HAP-1 (cell line): ENCODE measurements around the gene SNCG.
A peak's percentile ranks its signal among the peaks of the same experiment; 100 is the strongest.
"Not testable (repeated sequence)": the region's sequence is repeated elsewhere in the genome, so short reads cannot be mapped to it uniquely, and the experiment has no call there.

ENCODE experiments used
- DNase-seq, 2 experiments: peaks; one replicate each; pipeline ENCODE4 v3.0.0-alpha.2; 2016 to 2020; ENCODE audit warnings: low spot score in 2 of 2
- H3K27me3 ChIP-seq: fragments of 250-450 bp; sonication (Bioruptor Pico); 2 replicates; pipeline ENCODE4 v1.5.1; 2020; ENCODE audit warnings: low read depth, mild to moderate bottlenecking, moderate library complexity
- H3K36me3 ChIP-seq: fragments of 250-450 bp; sonication (Bioruptor Pico); replicated peaks from 2 replicates; pipeline ENCODE4 v1.5.1; 2020; ENCODE audit warnings: mild to moderate bottlenecking
- H3K4me1 ChIP-seq: fragments of 250-450 bp; sonication (Bioruptor Pico); 2 replicates; pipeline ENCODE4 v1.5.1; 2020; ENCODE audit warnings: mild to moderate bottlenecking
- H3K4me3 ChIP-seq: fragments of 250-450 bp; sonication (Bioruptor Pico); 2 replicates; pipeline ENCODE4 v1.5.1; 2020; ENCODE audit warnings: mild to moderate bottlenecking, moderate library complexity
- H3K9me3 ChIP-seq: fragments of 250-450 bp; sonication (Bioruptor Pico); 2 replicates; pipeline ENCODE4 v1.5.1; 2020; ENCODE audit warnings: mild to moderate bottlenecking, moderate library complexity
- in situ Hi-C: fragments of 300-500 bp; cut with MboI; formaldehyde crosslinking; loops from 3 replicates; pipeline ENCODE4 v1.14.3; 2020; ENCODE audit warnings: low sequenced_read_pairs, inconsistent platforms, mixed read lengths

Gene SNCG

GRCh38 chr10:86952106-86952505 lies 6.3 kb upstream of the SNCG start:
- no peak for DNase-seq
- Histone ChIP-seq H3K36me3 (no peaks in the 10 kb centered on the region), H3K9me3 (peaks cover 5% of the 10 kb centered on the region; the same call in 1 of the 2 replicates), H3K27me3 (no peaks in the 10 kb centered on the region), H3K4me3 (no peak overlapping the region), H3K4me1 (peaks cover 13% of the 10 kb centered on the region)
- in situ Hi-C loops: no loop called here

- H3K27me3 ChIP-seq, DNase-seq, in situ Hi-C loops, H3K9me3 ChIP-seq, H3K36me3 ChIP-seq, H3K4me3 ChIP-seq: not testable (repeated sequence)
- peaks cover 13% of the 10 kb centered on the region for H3K4me1 ChIP-seq
Observed at GRCh38 chr10:86952697-86953096, 5.7 kb upstream of the SNCG start.

- peaks cover 13% of the 10 kb centered on the region for H3K4me1 ChIP-seq
- H3K9me3 ChIP-seq: peaks cover 5% of the 10 kb centered on the region; the same call in 1 of the 2 replicates
- in situ Hi-C loops: no loop called here
- no peak overlapping the region for H3K4me3 ChIP-seq
- H3K27me3 ChIP-seq: no peaks in the 10 kb centered on the region
- peak; percentile 29 to 81 for DNase-seq
- no peaks in the 10 kb centered on the region for H3K36me3 ChIP-seq
Observed at GRCh38 chr10:86953747-86954680, 4.4 kb upstream of the SNCG start.

- Histone ChIP-seq H3K9me3 (peaks cover 5% of the 10 kb centered on the region; the same call in 1 of the 2 replicates), H3K4me1 (peaks cover 13% of the 10 kb centered on the region), H3K36me3 (no peaks in the 10 kb centered on the region), H3K4me3 (no peak overlapping the region), H3K27me3 (no peaks in the 10 kb centered on the region)
- no peak for DNase-seq
- in situ Hi-C loops: no loop called here
Observed at GRCh38 chr10:86954681-86955500, 3.5 kb upstream of the SNCG start.

GRCh38 chr10:86955501-86956194 lies 2.8 kb upstream of the SNCG start:
- Histone ChIP-seq H3K9me3 (peaks cover 5% of the 10 kb centered on the region; the same call in 1 of the 2 replicates), H3K4me1 (peaks cover 15% of the 10 kb centered on the region), H3K4me3 (no peak overlapping the region), H3K36me3 (no peaks in the 10 kb centered on the region), H3K27me3 (no peaks in the 10 kb centered on the region)
- no peak for DNase-seq
- in situ Hi-C loops: no loop called here

GRCh38 chr10:86956195-86956847 lies 2.1 kb upstream of the SNCG start:
- H3K36me3 ChIP-seq: no peaks in the 10 kb centered on the region
- H3K4me3 ChIP-seq: no peak overlapping the region
- H3K4me1 ChIP-seq: peaks cover 15% of the 10 kb centered on the region
- no peak for DNase-seq
- peaks cover 5% of the 10 kb centered on the region; the same call in 1 of the 2 replicates for H3K9me3 ChIP-seq
- no peaks in the 10 kb centered on the region for H3K27me3 ChIP-seq
- in situ Hi-C loops: no loop called here

- DNase-seq: no peak
Observed at GRCh38 chr10:86956848-86957448, 1.5 kb upstream of the SNCG start.

GRCh38 chr10:86957471-86958115 lies 806 bp upstream of the SNCG start, which contains the start of gene MMRN2:
Gene MMRN2 (minus strand): TSS chr10:86957615. CDS start chr10:86957541, 74 bp downstream.
- Histone ChIP-seq H3K27me3 (no peaks in the 10 kb centered on the region), H3K4me1 (peaks cover 15% of the 10 kb centered on the region), H3K4me3 (no peak within 1 kb of the TSS), H3K9me3 (no peaks in the 10 kb centered on the region), H3K36me3 (no peaks in the 10 kb centered on the region)
- in situ Hi-C loops: no loop called here
- no peak for DNase-seq

More at GRCh38 chr10:86956848-86957448, 1.5 kb upstream of the SNCG start:
- Histone ChIP-seq H3K27me3 (no peaks in the 10 kb centered on the region), H3K4me3 (no peak overlapping the region), H3K4me1 (peaks cover 15% of the 10 kb centered on the region), H3K9me3 (peaks cover 4% of the 10 kb centered on the region; the same call in 1 of the 2 replicates), H3K36me3 (no peaks in the 10 kb centered on the region)
- in situ Hi-C loops: no loop called here

GRCh38 chr10:86958901-86959736 lies 720 bp downstream of the SNCG start:
- H3K9me3 ChIP-seq: no peaks in the 10 kb centered on the region
- no peaks in the 10 kb centered on the region for H3K36me3 ChIP-seq
- no peaks in the 10 kb centered on the region for H3K27me3 ChIP-seq
- H3K4me3 ChIP-seq: no peak overlapping the region
- in situ Hi-C loops: no loop called here
- peaks cover 12% of the 10 kb centered on the region for H3K4me1 ChIP-seq
- DNase-seq: no peak

- in situ Hi-C loops: no loop called here
- no peak for DNase-seq
- Histone ChIP-seq H3K4me3 (no peak overlapping the region), H3K9me3 (no peaks in the 10 kb centered on the region), H3K27me3 (no peaks in the 10 kb centered on the region), H3K4me1 (peaks cover 7% of the 10 kb centered on the region; the same call in 1 of the 2 replicates), H3K36me3 (no peaks in the 10 kb centered on the region)
Observed at GRCh38 chr10:86959737-86960002, 1.3 kb downstream of the SNCG start.

- H3K36me3 ChIP-seq: no peaks in the 10 kb centered on the region
- H3K9me3 ChIP-seq: no peaks in the 10 kb centered on the region
- in situ Hi-C loops: no loop called here
- H3K27me3 ChIP-seq: no peaks in the 10 kb centered on the region
- peaks cover 2% of the 10 kb centered on the region; the same call in 1 of the 2 replicates for H3K4me1 ChIP-seq
- H3K4me3 ChIP-seq: no peak overlapping the region
- DNase-seq: peak; percentile 51 to 82
Observed at GRCh38 chr10:86960003-86960862, 1.8 kb downstream of the SNCG start.
